ENCODE data around the gene TTLL1. TPM values are rescaled to one million over a fixed set of nuclear protein-coding genes. Genes with fewer than 3 reads are reported as not detected.

TTLL1 gene
- total and polyA plus RNA-seq, 9 of the 15 experiments (the other 6 are each of a cell fraction or from before 2014, with no cell fraction given), result 0.06 to 0.85 (median 0.17) TPM

- H3K9me1 ChIP-seq (ENCODE audit: control insufficient read depth, insufficient read depth, low read length), result no peaks in the 10 kb centered on the region
- intact Hi-C loops (cut with micrococcal nuclease) (no loop called here), in situ Hi-C loops (cut with MboI) (no loop called here)
- no peaks in the 10 kb centered on the region for H3K79me2 ChIP-seq (ENCODE audit: control insufficient read depth, insufficient read depth, low read length)
- FAIRE-seq (no peak), ATAC-seq (0 out of 3 replicates have a peak, but pooled peaks have one; percentile 46), DNase-seq (ENCODE audit: extremely low read depth in 1 of 4, low spot score in 3 of 4) (peak in 3 of 4 experiments; percentile 15 to 40 (median 38))
- no peaks in the 10 kb centered on the region for H3K9me3 ChIP-seq (replicated peaks; ENCODE audit: control insufficient read depth, insufficient read depth, low read depth, low read length)
- ChIA-PET POLR2A (interaction anchor here (1.0 kb wide), 1 partner anchor 11 kb away, joined by 4 read pairs; no protein-coding TSS in a partner anchor), CTCF (ENCODE audit: low intra/inter-chr PET ratio) (no interaction called here)
- H3K27ac ChIP-seq (ENCODE audit: extremely low read depth, low read depth, low read length), result no peak overlapping the region
- no TSS peak for BruUV-seq (replicated peaks)
- TF ChIP-seq ATF3 (IDR thresholded peaks at IDR 0.05) (peak; percentile 42), ATF3 (CRISPR knock-in tag; conservative IDR thresholded peaks at IDR 0.05) (no peak), BCOR (IDR thresholded peaks at IDR 0.05) (no peak), EGR1 (conservative IDR thresholded peaks at IDR 0.05) (peak; percentile 84), FUS (optimal IDR thresholded peaks at IDR 0.05; ENCODE audit: low read depth, low read length) (no peak), ATF7 (IDR thresholded peaks at IDR 0.05) (peak; percentile 54; the same call in 1 of the 2 replicates), DPF2 (IDR thresholded peaks at IDR 0.05) (no peak), ATF1 (CRISPR knock-in tag; IDR thresholded peaks at IDR 0.05) (no peak), ATF1 (tag; IDR thresholded peaks at IDR 0.05) (peak; percentile 60), CREM (IDR thresholded peaks at IDR 0.05; ENCODE audit: low read depth) (peak; percentile 65)
- WGBS (ENCODE audit: insufficient coverage, low coverage, missing lambda C conversion rate), result 27% methylated on average over 14 of the region's 14 CpGs
- H3K9ac ChIP-seq (ENCODE audit: insufficient read depth in 1 of 2, low read depth in 2 of 2, low read length in 2 of 2), result no peak overlapping the region
- H3K4me3 ChIP-seq, result no peak overlapping the region
- peaks cover 0 to 3% of the 10 kb centered on the region in 2 experiments; a peak in 3 of 5 replicates for H3K4me1 ChIP-seq (replicated peaks in 1 of 2; ENCODE audit: control insufficient read depth in 2 of 2, insufficient read depth in 2 of 2, low read length in 2 of 2)
- H3K27me3 ChIP-seq (ENCODE audit: control insufficient read depth in 2 of 2, insufficient read depth in 2 of 2, low read length in 2 of 2), result no peaks in the 10 kb centered on the region
- H3K36me3 ChIP-seq (ENCODE audit: control insufficient read depth, insufficient read depth, low read length), result no peaks in the 10 kb centered on the region
- no peaks in the 10 kb centered on the region for H4K20me1 ChIP-seq (replicated peaks; ENCODE audit: control insufficient read depth, insufficient read depth, low read length)
- no peak overlapping the region for H2AFZ ChIP-seq (ENCODE audit: low read depth, low read length)
- no peak overlapping the region for H3K4me2 ChIP-seq (ENCODE audit: insufficient read depth, low read length)
Measured at GRCh38 chr22:43079742-43080141, 9.4 kb downstream of the TTLL1 start.

Data from K562 (cell line).